PC-3 (cell line): ENCODE measurements around the gene CDHR5. TPM values are rescaled to one million over a fixed set of nuclear protein-coding genes. Genes with fewer than 3 reads are reported as not detected.

Source experiments
- ATAC-seq: fragments of 200-7000 bp; cut with Tn5 transposase; 2 replicates; pipeline ENCODE4 v1.9.1; 2020; ENCODE audit warnings: mild to moderate bottlenecking, moderate library complexity
- BruUV-seq: library from RNA; stranded (reverse); fragments of 400-500 nt; replicated peaks from 2 replicates; lab custom pipeline; 2021; lab: Mats Ljungman, UMichigan
- CTCF ChIA-PET: fragments of 300-600 bp; sonication (Branson Sonifier 250); formaldehyde crosslinking; loops from one replicate; lab custom pipeline; 2022; ENCODE audit warnings: antibody characterized with exemption; lab: Charles Lee
- POLR2A ChIA-PET: fragments of 300-600 bp; sonication (Branson Sonifier 250); formaldehyde crosslinking; loops from one replicate; lab custom pipeline; 2022; ENCODE audit warnings: antibody characterized with exemption; ENCODE audit not compliant: unreplicated experiment; lab: Charles Lee
- DNase-seq: peaks from one replicate; pipeline ENCODE4 v3.0.0-alpha.2; 2015
- H2AFZ ChIP-seq: fragments of 300-600 bp; sonication (generic); 2 replicates; pipeline ENCODE4 v1.6.0; 2016; ENCODE audit warnings: antibody characterized with exemption, low read length
- H3F3A ChIP-seq: fragments of 300-600 bp; sonication (generic); one replicate; pipeline ENCODE4 v1.6.0; 2017; ENCODE audit warnings: antibody characterized with exemption, low read length, control low read depth, mild to moderate bottlenecking; ENCODE audit not compliant: unreplicated experiment
- H3K27ac ChIP-seq: fragments of 300-600 bp; sonication (generic); 2 replicates; pipeline ENCODE4 v1.5.1; 2016; ENCODE audit warnings: mild to moderate bottlenecking, low read length
- H3K27me3 ChIP-seq: fragments of 300-600 bp; sonication (generic); 2 replicates; pipeline ENCODE4 v1.6.1; 2016; ENCODE audit warnings: low read length, mixed read lengths
- H3K36me3 ChIP-seq: fragments of 300-600 bp; sonication (generic); 2 replicates; pipeline ENCODE4 v1.6.1; 2016; ENCODE audit warnings: low read depth, mixed run types, low read length, mixed read lengths
- H3K4me1 ChIP-seq: fragments of 300-600 bp; sonication (generic); 2 replicates; pipeline ENCODE4 v1.5.1; 2016; ENCODE audit warnings: low read length; ENCODE audit not compliant: insufficient read depth
- H3K4me2 ChIP-seq: fragments of 300-600 bp; sonication (generic); 2 replicates; pipeline ENCODE4 v1.6.0; 2016; ENCODE audit warnings: low read length
- H3K4me3 ChIP-seq: fragments of 300-600 bp; sonication (generic); 2 replicates; pipeline ENCODE4 v1.5.1; 2016; ENCODE audit warnings: mild to moderate bottlenecking, low read length, mixed read lengths
- H3K79me2 ChIP-seq: fragments of 300-600 bp; sonication (generic); 2 replicates; pipeline ENCODE4 v1.6.1; 2017; ENCODE audit warnings: low read length, mixed read lengths
- H3K9ac ChIP-seq: fragments of 300-600 bp; sonication (generic); 2 replicates; pipeline ENCODE4 v1.6.0; 2016; ENCODE audit warnings: mild to moderate bottlenecking, low read length
- H3K9me2 ChIP-seq: fragments of 300-600 bp; sonication (generic); replicated peaks from 2 replicates; pipeline ENCODE4 v1.6.1; 2016; ENCODE audit warnings: mixed run types, low read length, mixed read lengths
- H3K9me3 ChIP-seq: fragments of 300-600 bp; sonication (generic); 2 replicates; pipeline ENCODE4 v1.6.1; 2016; ENCODE audit warnings: low read length, mixed read lengths
- H4K20me1 ChIP-seq: fragments of 300-600 bp; sonication (generic); 2 replicates; pipeline ENCODE4 v1.6.1; 2016; ENCODE audit warnings: low read length, mixed read lengths
- CTCF ChIP-seq: fragments of 300-600 bp; sonication (generic); conservative IDR thresholded peaks from 2 replicates; pipeline ENCODE4 v1.5.1; 2017; ENCODE audit warnings: antibody characterized with exemption, low read depth, mild to moderate bottlenecking, low read length
- EZH2 ChIP-seq: fragments of 300-600 bp; sonication (generic); IDR thresholded peaks from one replicate; pipeline ENCODE4 v1.6.1; 2017; ENCODE audit warnings: antibody characterized with exemption, mild to moderate bottlenecking, low read length; ENCODE audit not compliant: unreplicated experiment
- EZH2phosphoT487 ChIP-seq: fragments of 300-600 bp; sonication (generic); IDR thresholded peaks from 2 replicates; pipeline ENCODE4 v1.6.1; 2018; ENCODE audit warnings: mild to moderate bottlenecking, antibody characterized with exemption, low read length, borderline replicate concordance
- intact Hi-C: fragments of 100-400 bp; cut with micrococcal nuclease; formaldehyde crosslinking; loops from 2 replicates; pipeline ENCODE4 v1.9.0; 2023
- total RNA-seq: library from RNA; depleted of rRNA; stranded (reverse); fragments of >200 nt; gene quantifications from 2 replicates; pipeline ENCODE4 v1.2.3, GENCODE V29; 2014

Gene CDHR5
- total RNA-seq, 1 experiment from 2014 or later: not detected

DNA sequence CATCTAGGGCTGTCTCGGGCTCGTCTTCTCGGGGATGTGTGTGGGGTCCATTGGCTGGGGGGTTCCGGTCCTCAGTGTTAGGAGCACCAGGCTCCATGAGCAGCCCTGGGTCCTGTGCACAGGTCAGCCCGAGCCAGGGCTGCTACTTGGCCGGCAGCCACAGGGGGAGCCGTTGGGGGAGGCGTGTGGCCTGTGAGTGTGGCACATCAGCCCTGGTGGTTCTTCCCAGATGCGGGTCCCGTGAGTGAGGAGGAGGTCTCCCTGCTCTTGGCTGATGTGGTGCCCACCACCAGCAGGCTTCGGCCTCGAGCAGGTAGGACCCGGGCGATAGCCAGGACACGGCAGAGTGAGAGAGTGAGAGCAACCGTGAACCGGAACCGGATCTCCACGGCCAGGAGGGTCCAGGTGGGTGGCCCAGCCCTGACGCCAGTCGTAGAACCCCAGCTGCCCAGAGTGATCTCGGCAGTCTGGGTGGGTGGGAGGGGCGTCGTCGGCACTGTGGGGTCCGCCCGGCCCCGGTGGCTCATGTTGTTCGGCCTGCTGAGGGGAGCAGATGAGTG, 27.5 kb downstream of the CDHR5 start:
- Histone ChIP-seq H3K9ac (no peak overlapping the region), H3K27me3 (no peaks in the 10 kb centered on the region), H3K4me1 (no peaks in the 10 kb centered on the region), H3K4me2 (no peak overlapping the region), H3K36me3 (peaks cover 33% of the 10 kb centered on the region), H3K9me3 (no peaks in the 10 kb centered on the region), H3K4me3 (no peak overlapping the region), H3K79me2 (0 out of 2 replicates have a peak, but pooled peaks cover 4% of the 10 kb centered on the region), H3K27ac (no peak overlapping the region), H4K20me1 (no peaks in the 10 kb centered on the region), H3F3A (no peaks in the 10 kb centered on the region), H3K9me2 (no peaks in the 10 kb centered on the region), H2AFZ (no peak overlapping the region)
- no peak for TF ChIP-seq EZH2phosphoT487
- TF ChIP-seq EZH2: no peak
- TF ChIP-seq CTCF: peak; percentile 30; the same call in 1 of the 2 replicates
- POLR2A ChIA-PET: no interaction called here
- CTCF ChIA-PET: no interaction called here
- no TSS peak for BruUV-seq
- ATAC-seq: peak; percentile 45; the same call in 1 of the 2 replicates
- DNase-seq: no peak
- intact Hi-C loops: no loop called here

DNA sequence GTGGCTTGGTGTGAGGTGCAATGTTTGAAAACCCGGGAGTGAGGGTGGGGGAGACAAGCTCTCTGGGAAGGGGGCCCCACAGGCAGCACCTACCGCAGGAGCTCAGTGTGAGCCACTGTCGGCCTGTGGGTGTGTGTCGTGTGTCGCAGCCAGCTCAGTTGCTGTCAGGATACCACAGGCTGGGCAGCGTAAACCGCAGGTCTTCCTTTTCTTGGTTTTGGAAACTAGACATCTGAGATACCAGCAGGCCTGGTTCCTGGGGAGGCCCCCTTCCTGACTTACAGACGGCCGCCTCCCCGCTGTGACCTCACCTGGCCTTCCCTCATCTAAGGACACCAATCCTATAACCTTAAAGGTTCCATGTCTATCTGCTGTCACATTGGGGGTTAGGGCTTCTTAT, 28.4 kb downstream of the CDHR5 start:
- Histone ChIP-seq H3K4me3 (no peak overlapping the region), H3K4me2 (no peak overlapping the region), H3K9me3 (no peaks in the 10 kb centered on the region), H3K36me3 (peaks cover 30% of the 10 kb centered on the region), H2AFZ (no peak overlapping the region), H3F3A (no peaks in the 10 kb centered on the region), H4K20me1 (no peaks in the 10 kb centered on the region), H3K9me2 (no peaks in the 10 kb centered on the region), H3K27ac (no peak overlapping the region), H3K9ac (no peak overlapping the region), H3K27me3 (no peaks in the 10 kb centered on the region), H3K79me2 (0 out of 2 replicates have a peak, but pooled peaks cover 4% of the 10 kb centered on the region), H3K4me1 (no peaks in the 10 kb centered on the region)
- ChIA-PET POLR2A (no interaction called here), CTCF (no interaction called here)
- no peak for DNase-seq
- TF ChIP-seq EZH2 (no peak), CTCF (no peak)
- no TSS peak for BruUV-seq
- intact Hi-C loops: no loop called here
- no peak for ATAC-seq

DNA sequence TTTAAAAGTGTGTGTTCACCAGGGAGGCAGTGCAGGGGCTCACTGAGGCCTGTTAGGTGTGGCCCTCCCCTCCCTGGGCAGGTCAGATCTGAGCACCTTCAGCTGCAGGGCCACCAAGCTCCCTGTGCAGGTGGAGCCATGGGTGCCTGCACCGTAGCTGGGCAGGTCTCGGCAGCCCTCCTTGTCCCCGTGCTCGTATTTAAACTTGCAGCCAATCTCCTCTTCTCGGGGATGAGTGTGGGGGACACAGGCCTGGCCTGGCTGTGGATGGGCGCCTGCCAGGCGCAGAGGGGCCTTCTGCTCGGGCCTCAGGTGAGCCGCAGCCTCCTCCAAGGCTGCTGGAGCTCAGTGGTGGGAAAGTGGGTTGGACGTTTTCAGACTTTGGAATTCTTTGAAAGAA, 29.4 kb downstream of the CDHR5 start:
- ChIA-PET CTCF (no interaction called here), POLR2A (no interaction called here)
- Histone ChIP-seq H3K27me3 (no peaks in the 10 kb centered on the region), H3K27ac (no peak overlapping the region), H3K9ac (no peak overlapping the region), H3K4me1 (no peaks in the 10 kb centered on the region), H3K4me3 (no peak overlapping the region), H3K4me2 (no peak overlapping the region), H2AFZ (no peak overlapping the region), H3K36me3 (peaks cover 36% of the 10 kb centered on the region), H3K9me2 (no peaks in the 10 kb centered on the region), H4K20me1 (no peaks in the 10 kb centered on the region), H3F3A (no peaks in the 10 kb centered on the region), H3K9me3 (no peaks in the 10 kb centered on the region), H3K79me2 (0 out of 2 replicates have a peak, but pooled peaks cover 4% of the 10 kb centered on the region)
- no peak for ATAC-seq
- BruUV-seq: no TSS peak
- TF ChIP-seq EZH2phosphoT487 (no peak), CTCF (no peak), EZH2 (no peak)
- DNase-seq: no peak
- intact Hi-C loops: no loop called here
